HG03432 (cell line): ENCODE measurements around the gene GALNT6.

Experiments
- ATAC-seq: cut with Tn5 transposase; IDR thresholded peaks from one replicate; pipeline ENCODE4 v1.9.1; 2021; ENCODE audit warnings: mild to moderate bottlenecking, moderate library complexity; ENCODE audit not compliant: unreplicated experiment

The GALNT6 gene

DNA sequence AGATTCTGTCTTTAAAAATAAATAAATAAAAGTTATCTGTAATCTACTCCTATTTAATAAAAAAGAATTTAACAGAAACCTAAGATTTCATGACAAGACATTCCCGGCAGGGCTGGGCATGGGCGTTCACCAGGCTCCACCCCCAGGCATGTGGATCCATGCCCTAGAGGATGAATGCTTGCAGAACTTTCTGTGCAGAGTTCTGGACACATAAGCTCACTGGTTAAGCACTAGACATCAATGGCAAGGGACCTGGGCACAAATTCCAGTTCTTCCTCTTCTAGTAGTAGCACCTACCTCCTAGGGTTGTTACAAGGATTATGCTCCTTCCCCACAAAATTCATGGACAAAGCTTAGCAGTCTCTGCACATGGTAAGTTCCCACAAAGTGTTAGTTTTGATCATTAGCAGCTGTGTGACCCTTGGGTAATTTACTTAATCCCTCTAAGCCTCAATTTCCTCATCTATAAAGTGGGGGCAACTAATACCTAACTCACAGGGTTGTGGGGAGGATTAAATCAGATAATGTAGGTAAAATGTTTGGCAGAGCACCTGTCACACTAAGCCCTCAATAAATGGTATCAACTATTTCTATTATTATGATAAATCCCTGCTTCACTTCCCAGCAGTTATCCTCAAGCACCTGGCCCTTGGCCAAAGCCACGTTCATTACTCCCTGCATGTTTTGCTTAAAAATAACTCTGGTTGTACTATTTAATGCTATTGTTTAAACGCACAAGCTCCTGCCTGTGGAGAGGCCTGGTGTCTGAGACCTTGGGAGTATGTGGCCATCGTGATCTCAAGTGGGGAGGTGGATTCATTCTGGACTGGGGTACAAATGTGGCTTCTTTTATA is 9.8 kb downstream of the GALNT6 start:
- ATAC-seq: no peak

DNA sequence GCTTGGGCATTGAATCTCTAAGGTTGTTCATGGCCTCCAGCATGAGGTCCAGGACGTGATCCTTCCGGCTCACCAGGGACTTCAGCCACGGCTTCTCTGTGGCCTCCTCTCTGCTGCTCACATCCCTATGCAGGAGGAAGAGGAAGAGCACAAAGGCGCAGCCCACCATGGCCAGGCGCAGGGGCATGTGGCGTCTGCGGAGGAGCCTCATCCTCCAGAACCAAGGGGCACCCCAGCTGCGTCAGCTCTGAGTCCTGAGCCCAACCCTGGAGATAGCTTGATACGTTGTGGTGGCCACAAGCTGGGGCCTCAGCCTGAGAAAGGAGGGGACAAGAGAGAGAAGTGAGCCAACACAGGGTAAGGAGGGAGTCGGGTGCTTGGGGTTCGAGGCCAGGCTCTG is 11.6 kb downstream of the GALNT6 start:
- ATAC-seq: no peak

DNA sequence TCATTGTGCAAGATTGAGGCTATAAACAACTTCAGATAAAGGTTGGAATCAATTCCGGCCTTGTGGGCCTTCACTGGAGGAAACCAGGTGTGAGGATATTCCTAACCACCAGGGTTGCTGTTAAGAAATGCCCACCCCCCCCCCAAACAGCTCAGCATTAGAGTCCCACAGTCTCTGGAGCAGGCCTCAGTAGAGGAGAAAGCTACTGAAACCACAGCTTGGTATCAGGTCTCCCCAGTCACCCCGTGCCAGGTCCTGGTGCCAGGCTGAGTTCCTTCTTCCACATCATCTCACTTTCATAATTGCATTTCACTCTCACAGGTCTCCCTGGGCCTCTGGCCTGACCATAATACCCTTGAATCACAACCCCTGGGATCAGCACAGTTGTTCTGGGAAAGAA is 12.5 kb downstream of the GALNT6 start:
- no peak for ATAC-seq

DNA sequence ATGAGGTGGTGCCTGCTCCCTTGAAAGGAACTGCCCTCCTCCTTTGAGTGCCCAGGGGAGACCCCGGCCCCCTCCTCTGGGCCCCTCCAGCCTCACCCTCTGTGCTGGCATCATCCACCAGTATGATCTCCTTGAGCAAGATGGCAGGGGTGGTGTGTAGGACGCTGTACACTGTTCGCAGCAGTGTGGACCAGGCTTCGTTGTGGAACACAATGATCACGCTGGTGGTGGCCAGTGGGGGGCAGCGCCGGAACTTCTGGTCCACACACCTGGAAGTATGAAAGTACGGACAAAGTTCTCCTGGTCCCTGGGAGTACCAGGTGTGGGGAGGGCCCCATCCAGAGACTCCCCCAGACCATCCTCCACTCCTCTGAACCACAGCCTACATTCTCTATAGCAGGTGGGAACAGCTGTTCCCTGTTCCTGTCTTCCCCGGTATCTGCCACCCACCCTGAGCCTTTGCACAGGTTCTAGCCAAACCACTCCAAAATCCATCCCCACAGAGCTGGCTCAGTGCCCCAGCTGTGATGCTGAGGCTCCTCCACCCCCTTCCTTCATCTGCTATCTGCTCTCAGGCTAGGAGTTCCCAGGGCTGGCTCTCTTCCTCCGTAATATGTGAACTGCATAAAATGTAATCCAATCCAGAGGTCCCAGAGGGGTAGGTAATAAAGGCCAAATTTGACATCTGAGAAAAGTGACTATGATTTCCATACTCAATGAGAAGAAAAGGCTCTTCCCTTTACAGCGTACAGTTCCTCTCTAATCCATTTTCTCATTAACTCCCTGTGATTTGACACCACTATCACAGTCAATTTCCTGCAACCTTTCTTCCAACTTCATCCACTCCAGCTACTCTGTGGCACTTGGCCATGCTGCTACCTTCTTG is 13.9 kb downstream of the GALNT6 start:
- no peak for ATAC-seq

DNA sequence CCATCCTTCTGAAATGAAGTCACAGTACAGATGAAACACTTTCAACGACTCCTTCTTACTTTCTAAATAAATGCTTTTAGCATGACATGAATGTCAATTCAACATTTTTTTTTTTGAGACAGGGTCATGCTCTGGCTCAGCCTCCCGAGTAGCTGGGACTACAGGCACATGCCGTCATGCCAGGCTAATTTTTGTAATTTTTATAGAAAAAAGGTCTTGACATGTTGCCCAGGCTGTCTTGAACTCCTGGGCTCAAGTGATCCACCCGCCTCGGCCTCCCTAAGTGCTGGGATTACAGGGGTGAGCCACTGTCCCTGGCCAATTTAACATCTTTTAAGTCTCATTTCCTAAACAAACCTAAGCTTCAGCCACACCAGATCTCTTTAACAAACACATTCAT is 16.4 kb downstream of the GALNT6 start:
- no peak for ATAC-seq

DNA sequence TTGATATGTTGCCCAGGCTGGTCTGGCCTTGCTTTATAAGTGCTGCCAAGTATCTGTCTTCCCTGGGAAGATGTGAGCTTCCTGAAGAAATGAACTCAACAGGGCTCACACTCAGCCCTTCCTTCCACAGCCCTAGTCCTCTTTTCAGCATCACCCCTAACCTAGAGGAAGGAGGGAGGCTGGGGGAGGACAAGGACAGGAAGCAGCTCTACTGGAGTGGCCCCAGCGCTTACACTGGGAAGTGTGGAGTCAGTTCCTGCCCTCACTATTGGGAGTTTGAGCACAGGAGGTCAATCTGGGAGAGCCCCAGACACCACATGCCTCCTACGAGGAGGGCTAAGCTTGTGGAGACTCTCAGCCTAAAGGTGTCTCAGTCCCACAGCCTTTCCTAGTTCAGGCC is 16.8 kb downstream of the GALNT6 start:
- ATAC-seq: no peak

DNA sequence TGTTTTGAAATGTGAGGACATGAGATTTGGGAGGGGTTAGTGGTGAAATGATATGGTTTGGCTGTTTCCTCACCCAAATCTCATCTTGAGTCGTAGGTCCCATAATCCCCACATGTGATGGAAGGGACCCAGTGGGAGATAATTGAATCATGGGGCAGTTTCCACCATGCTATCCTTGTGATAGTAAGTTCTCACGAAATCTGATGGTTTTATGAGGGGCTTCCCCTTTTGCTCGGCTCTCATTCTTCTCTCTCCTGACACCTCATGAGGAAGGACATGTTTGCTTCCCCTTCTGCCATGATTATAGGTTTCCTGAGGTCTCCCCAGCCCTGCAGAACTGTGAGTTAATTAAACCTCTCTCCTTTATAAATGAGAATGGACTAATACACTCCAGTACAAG is 18.0 kb downstream of the GALNT6 start:
- ATAC-seq: no peak

DNA sequence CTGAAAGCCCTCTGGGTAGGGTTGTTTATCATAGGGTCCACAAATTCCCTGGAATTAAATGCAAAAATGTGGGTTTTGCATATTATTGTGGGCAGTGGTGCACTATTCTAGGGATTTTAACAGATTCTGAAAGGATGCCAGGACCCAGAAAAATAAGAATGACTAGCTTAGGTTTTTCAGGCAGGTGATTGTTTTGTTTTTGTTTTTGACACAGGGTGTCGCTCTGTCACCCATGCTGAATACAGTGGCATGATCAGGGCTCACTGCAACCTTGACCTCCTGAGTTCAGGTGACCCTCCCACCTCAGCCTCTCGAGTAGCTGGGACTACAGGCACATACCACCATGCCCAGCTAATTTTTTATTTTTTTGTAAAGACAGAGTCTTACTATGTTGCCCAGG is 19.2 kb downstream of the GALNT6 start:
- no peak for ATAC-seq

DNA sequence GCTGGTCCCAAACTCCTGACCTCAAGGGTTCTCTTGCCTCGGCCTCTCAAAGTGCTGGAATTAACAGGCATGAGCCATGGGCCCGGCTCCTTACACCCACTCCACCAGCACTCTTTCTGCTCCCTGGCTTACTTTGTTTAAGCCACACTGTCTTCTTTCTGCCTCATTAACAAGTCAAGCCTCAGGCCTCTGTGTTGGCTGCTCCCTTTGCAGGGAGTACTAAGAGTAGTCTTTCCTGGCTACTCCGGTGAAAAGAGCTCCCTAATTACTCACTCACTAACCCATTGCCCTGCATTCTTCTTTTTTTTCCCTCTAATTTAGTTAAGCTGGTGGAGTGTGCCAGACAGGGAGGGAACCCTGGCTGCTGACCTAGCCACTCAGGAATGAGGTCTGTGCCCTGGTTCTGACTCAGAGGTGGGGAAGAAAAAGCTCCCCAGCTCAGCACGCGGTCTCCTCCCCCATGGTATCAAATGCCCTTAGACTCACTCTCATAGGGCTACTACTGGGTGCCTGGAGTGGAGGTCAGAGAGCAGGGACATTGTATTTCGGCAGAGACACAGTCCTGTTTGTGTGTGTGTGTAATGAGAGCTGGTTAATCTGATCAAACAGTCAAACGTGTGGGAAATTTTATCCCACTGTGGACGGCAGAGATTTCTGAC is 19.8 kb downstream of the GALNT6 start:
- ATAC-seq: no peak

DNA sequence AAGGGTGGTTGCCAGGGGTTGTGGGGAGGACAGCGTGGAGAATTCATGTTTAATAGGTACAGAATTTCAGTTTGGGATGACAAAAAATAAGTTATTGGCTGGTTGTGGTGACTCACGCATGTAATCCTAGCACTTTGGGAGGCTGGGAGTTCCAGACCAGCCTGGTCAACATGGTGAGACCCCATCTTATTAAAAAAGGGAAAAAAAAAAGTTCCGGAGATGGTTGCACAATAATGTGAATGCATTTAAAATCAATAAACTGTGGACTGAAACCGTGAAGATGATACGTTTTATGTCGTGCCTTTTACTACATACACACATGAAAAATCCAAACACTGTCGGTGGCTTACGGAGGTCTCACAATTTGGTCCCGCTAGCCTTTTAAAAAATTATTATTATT is 20.5 kb downstream of the GALNT6 start:
- no peak for ATAC-seq

DNA sequence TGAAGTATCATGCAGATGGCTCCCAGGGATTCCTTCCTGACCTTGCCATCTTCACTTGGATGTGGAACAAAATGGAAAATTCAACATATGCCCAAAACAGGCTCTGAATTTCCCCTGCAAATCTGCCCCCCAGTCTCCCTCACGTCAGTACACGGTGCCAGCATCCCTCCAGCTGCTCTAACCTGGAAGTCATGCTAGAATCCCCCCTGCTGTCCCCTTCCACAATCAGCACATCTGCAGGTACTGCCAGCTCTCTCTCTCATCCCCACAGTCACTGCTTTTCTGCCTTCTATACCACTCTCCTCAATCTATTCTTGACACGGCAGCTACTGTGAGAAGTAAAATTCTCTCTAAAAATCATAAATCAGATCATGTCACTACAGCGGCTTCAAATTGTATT is 21.6 kb downstream of the GALNT6 start:
- no peak for ATAC-seq

DNA sequence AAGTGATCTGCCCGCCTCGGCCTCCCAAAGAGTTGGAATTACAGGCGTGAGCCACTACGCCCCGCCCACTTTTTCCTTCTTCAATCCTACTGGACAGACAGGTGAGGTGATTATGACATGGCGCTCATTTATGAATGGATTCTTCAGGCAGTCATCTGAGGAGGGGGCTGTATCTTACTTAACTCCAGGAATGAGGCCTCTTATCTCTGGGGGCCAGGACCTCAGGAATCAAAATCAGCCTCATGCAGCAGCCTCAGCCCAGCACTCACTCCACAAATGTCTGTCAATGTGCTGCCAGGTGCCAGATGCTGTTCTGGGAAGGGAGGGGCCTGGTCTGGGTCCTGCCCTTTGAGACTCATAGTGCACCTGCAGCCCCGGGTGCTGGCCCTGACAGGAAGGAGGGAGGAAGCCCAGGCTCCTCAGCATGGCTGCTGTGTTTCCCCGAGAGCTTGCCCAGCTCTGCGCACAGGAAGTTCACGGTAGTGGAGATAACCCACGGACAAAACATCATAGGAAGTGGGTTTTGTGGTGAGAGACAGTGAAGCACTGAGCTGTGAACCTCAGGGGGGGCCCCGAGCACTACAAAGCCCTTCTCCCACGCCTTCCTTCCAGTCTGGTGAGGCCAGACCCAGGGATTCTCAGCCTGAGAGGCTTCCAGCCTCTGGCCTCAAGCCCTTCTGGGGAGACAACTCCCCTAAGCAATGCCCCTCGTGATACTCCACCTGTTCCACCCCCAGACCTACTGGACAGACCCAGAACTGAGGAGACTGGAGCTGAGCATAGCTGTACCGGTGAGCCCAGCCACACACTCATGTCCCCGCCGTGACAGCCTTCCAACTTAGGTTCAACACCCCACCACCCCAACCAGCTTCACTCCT is 22.3 kb downstream of the GALNT6 start:
- peak; percentile 98 for ATAC-seq

DNA sequence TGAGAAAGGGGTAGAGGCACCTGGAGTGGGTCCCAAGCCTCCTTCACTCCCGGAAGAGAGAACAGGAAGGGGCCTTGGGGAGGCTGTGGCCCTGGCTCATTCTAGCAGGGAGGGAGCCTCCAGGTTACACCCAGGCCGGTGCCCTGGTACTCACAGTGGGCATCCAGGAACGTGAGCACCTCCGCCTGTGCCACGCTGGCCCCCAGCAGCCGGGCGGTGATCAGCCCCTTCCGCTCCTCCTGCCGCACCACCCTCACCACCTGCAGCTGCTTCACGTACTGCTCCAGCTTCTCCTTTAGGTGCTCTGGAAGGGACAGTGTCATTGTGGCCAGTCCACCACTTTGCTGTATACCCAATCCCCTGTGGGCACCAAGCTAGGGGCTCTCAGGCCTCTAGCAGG is 25.9 kb downstream of the GALNT6 start:
- ATAC-seq: no peak

DNA sequence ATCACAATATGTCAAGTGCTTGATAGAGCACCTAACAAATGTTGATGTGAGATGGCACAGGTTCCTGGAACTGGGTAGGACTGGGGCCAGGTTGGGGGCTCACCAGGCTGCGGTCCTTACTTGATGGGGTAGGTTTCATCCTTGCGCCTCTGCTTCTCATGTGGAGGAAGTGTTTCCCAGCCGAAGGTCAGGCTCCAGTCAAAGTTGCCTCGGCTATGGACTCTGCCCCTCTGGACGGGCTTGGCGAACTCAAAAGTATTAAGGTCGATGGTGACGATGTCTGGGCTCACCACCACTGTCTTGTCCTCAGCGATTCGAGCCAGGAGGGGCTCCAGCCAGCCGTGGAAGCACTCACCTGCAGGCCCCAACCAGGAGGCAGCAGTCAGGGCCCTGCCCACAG is 27.2 kb downstream of the GALNT6 start:
- ATAC-seq: no peak

DNA sequence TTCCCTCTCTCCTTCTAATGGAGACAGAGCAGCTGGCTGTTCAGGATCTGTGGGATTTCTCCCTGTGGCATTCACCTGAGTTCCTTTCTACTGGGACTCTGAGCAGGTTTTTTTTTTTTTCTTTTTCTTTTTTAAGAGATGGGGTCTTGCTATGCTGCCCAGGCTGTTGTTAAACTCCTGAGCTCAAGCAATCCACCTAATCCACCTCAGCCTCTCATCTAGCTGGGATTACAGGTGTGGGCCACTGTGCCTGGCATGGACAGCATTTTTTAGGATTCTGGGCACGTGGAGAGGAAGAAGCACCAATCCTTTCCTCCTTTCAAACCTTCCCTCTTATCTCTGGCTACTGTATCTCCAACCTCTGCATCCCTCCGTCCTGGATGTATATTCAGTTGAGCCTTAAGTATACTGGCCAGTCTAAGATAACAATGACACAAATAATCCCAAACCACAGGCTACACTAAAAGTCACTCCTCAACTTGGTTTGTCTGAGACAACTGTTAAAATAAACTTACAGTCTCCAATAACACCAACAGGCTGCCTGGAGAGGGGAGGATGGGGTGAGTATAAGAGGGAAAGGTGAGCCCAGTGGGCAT is 28.4 kb downstream of the GALNT6 start:
- ATAC-seq: no peak

DNA sequence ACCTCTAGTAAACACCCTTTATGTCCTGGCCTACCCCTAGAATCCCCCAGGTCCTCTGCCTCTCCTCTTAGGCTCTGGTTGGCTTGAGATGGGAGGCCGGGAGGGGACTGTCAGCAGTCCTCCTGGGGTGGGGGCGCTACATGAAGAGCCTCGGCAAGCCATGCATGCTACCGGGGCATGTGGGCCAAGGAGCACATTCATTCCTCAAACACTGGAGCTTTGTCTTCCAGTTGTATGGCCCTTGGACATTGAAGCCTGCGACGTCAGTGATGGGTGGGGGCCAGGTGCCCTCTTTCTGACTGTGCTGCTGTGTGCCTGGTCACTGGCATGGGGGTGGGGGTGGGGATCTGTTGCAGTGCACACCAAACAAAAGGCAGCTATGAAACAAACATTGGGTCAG is 28.9 kb downstream of the GALNT6 start:
- no peak for ATAC-seq

DNA sequence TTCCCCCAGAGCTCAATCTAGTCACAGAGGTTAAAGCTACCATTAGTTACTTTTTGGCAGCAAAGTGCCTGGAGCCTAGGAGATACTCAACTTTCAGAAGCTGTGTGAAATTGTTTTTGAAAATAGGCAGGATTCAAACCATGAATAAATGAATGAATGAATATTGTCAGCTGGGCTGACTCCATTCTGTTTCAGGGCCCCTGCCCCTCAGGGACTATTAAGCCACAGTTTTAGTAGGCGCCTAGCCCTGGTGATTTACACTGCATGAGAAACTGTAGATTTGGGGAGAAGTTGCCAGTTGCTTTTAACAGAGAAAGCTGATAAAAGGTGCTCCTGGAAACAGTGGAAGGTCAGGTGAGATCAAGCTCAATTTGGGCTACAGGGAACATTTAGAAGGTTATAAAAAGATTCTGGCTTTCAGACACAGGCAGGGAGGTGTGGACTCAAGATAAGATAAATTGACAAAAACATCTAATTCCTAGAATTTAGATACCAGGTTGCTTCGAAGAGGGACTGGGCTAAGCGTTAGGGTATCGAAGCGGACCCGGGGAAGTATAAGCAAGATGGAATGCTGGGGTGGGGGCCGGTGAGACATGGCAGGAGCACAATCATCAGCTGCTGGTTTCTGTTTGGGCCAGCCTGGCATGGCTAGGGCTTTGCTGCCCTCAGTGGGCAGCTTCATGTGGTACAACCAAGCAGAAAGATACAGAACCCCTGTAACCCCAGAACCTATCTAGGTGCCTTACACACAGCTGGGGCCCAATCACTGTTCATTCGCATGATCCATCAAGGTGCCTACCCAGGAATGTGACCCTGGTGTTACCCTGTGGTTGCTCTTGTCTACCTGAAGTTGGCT is 29.8 kb downstream of the GALNT6 start:
- ATAC-seq: no peak

DNA sequence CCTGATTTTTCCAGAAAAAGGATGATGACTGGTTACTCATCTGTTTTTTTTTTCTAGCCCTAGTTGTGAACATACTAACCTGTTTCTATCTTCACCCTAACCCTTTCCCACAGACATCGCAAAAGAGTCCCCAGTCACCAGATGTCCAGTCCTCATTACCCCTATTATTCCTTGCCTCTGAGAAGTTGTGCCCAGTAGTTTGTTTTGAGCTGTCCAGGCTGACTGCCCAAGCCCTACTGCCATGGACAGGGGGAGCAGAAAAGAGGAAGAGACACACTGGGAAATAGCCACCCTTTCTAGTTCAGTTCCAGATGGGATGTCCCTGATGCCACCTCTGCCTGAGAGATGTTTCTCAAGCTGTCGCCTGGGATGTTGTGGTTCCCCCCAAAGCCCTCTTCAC is 30.9 kb downstream of the GALNT6 start:
- no peak for ATAC-seq

DNA sequence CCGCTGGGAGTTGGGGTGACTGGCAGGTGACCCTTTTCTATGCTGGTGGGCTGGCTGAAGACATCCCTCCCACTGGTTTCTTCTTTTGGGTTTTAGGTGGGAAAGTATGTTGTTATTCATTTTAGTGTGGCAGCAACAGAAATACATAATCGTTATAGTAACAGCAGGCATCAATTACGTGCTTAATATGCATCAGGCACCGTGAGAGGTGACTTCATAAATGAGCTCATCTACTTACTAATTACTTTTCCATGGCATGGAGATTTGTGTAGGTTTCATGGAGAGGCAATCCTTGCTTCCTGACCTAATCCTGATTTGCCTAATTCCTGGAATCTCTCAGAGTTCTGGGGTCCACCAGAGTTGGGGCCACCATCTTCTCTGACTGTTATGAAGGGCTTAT is 31.4 kb downstream of the GALNT6 start:
- ATAC-seq: no peak
